Fibroblast of skin of abdomen (primary cell): ENCODE measurements around the gene FAM81A.
"Not testable (repeated sequence)": the region's sequence is repeated elsewhere in the genome, so short reads cannot be mapped to it uniquely, and the experiment has no call there.

Source experiments
- DNase-seq: peaks from one replicate; pipeline ENCODE4 v3.0.0-alpha.2; 2013

The FAM81A gene

DNA sequence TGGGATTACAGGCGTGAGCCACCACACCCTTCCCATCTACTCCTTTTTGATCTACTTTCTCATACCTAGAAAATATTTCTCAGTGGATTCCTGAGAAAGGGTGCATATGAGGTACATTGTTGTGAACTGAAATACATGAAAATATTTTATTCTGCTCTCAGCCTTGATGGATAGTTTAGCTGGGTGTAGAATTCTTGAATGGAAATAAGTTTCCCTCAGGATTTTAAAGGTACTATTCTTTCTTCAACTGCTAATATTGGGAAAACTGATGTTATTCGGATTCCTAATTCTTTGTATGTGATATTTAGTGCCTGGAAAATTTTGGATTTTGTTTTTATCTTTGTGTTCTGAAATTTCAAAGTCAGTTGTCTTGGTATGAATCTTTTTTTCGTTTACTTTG lies 9.1 kb upstream of the FAM81A start:
- DNase-seq: not testable (repeated sequence)

DNA sequence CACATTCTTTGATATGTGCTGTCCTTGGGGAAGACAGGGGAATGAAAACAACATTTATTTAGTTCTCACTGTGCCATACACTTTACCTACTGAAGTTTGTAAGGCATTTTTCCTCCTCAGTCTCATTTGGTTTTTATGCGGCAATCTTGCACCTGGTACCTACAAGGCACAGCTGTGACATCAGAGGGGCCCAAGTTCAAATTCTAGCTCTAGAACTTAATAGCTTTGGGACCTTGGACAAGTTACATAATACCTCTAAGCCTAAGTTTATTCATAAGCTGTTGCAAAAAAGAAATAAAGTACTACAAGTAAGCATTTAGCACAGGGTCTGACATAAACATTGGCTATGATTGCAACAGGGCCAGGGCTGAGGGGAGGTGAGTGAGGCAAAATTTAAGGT lies 5.6 kb upstream of the FAM81A start:
- DNase-seq: no peak

DNA sequence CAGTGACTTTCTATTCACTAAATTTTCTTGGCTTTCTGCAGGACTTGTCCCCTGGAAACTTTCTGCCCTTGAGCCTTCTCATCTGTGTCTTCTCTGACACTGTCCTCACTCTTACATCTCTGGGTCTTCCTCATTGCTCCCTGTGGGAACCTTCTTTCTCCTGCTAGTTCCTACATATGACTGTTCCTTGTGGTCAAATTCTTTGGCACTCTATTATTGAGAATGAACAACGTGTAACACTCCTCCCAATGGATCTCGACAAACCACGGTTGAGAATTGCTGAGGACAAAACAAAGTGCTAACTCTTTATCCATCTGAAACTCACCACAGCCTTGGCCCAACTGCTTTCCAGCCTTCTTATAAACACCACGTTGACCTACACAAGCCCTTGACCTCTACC lies 3.5 kb upstream of the FAM81A start:
- DNase-seq: no peak

DNA sequence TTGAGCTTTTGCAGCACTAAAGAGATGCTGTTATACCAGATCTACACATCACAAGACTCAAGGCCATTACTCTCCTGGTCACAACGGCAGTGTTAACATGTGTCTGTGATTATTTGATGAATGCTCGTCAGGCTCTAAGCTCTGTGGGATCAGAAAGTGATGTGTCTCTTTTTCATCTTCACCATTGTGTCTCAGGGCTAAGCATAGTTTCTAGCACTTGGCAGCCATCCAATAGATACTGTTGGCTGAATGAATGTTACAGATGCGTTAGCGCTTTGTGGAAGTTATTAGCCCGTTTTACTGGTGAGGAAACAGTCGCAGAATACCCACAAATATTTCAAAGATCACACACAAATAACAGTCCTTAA lies 1.2 kb upstream of the FAM81A start:
- DNase-seq: peak; percentile 15

DNA sequence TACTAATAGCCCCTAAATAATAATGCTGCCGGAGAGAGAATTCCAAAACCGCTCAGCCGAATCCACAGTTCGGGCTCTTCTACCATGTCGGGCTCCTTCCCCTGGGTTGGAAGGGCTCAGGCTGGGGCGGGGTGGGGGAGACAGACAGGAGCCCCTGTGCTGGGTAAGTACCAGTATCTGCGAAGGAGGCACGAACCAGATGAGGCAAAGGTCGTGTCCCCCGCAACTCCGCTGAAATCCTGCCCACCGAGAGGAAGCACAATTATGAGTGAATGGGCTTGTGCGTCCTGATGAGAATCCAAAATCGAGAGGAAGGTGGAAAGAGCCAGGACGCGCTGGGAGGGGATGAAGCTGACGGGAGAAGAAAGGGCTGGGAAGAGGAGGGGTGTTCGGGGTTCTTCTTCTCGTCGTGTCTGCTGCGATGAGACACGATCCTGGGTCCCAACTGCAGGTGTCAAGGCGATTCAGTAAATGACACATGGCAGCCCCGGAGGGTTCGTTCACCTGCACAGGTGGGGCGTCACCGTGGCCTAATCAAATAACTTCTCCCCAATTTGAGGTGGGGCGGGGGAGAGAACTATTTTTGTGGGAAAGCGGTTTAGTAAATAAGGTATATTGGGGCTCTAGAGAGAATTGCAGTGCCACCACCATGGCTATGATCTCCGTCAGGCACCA lies 707 bp upstream of the FAM81A start:
- no peak for DNase-seq

DNA sequence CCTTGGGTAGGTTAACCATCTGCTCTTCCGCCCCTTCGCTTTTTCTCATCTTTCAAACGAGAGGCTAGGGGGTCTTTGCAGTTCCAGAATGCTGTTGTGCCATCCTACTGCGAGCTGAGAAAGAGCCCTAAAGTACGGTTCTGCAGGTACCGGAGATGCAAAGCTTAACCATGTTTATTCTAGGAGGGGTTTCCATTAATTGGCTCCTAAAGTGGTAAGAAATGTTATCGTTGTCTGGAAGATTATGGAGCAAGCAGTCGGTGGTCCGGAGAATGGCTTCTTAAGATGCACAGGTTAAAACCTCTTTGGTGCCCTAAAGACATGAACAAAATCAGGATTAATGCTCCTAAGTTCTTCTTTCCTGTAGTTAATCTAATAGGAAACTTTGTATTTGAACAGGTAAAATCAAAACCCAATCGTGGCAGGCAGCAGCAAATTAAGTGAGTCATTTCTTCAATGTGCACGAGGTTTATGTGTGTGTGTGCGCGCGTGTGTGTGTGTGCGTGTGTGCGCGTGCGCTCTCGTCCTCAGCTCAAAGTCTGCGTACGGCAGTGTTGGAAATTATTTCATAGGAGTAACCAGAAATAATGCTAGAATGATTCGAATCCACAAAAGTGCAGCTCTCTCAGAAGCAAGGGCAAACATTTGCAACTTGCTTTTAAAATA lies 772 bp downstream of the FAM81A start:
- no peak for DNase-seq

DNA sequence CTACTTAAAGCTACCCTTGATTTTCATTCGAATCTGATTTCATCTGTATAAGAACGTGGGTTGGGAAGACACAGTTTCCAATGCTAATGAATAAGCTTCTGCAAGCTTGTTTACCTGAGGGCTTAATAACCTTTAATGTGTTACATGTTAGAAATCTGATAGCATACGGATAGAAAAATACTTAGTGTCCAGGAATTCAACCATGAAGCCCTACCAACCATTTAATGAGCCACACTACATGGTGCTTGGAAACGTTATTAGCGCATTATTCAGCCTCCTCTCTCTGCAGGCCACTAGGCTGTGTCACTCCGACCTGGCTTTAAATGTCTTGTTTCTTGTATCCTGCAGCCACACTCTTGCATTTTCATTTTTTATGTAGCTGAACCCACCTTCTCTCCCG lies 1.6 kb downstream of the FAM81A start:
- DNase-seq: no peak

DNA sequence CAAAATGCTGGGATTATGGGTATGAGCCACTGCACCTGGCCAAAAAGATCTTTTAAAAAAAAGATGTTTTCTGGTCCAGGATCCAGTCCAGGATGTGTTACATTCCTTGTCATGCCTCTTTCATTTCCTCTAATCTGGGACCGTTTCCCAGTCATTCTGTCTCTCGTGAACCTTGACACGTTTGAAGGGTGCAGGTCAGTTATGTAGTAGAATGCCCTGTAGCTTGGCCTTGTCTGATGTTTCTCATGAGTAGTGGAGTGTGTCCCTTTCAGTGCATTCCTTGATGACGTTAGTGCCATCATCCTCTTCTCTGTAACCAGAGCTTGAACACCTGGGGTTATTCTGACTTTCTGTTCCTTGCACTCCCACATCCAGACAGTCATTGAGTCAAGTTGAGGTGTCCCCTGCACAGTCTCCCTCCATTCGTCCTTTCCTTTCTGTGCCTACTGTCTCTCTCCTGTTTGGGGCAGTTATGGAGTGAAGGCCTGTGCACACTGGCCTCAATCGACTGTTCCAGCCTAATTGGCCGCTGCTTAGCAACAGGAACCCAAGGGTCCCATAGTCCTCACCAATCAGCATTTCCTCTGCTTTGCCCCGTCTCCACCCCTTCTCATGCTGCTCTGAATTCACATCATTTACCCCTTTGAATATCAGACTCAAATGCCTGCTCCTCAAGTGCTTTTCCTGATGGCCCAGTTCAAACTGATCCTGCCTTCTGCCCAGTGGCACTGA lies 5.5 kb downstream of the FAM81A start:
- no peak for DNase-seq

DNA sequence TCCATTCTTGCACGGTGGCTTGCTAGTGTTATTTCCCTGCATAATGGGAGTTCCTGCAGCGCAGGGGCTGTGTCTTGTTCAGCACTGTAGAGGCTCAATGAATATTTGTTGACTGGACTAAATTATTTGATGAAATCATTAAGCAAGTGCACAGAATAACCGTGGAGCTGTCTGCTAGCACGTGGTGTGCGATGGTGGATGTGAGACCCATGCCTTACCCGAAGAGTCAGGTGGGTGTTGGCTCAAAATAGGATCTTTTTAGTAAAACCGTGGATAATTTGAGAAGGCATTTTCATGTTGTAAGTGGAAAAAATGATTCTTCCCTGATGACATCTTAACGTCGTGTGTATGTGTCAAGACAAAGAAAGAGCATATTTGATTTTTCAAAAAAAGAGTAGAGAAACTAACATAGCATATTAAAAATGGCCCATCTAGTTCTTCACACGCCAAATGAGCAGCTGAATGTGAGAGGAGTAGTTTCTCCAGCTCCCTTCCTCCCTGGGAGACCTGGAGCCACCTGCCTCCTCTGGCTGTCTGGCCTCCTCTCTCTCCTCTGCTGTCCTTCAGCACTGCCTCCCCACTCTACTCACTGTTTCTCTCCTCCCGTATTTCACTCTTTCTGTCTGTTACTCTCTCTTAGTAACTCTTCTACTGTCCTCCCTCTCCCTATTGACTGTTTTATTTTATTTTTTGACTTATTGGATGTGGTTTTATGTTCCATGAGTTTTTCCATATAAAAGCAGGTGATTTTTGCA lies 6.3 kb downstream of the FAM81A start:
- DNase-seq: no peak

DNA sequence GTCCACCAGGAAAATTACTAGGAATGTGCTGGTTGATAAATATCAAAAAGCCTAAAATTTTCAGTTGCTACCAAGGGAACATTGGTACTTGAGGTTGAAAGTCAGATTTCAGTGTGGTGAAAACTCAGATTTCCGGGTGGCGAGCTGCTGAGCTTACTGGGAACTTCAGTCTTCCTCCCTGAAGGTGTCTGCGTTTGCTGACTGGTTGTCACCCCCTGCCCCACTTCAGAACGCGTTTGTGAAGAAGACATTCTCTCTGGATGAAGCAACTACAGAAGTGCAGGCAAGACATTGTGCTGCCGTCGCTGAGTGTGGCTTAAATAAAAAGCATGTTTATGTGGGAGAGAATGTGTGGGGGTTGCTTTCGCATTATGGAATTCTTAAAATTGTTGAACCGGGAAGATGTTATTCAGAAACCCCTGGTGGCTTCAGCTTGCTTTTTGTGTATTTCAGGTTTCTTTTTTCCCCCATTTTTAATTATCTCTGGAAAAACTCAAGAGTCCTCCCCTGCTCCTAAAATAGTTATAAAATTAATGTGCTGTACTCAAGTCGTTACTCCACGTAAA lies 7.1 kb downstream of the FAM81A start:
- DNase-seq: peak; percentile 26

DNA sequence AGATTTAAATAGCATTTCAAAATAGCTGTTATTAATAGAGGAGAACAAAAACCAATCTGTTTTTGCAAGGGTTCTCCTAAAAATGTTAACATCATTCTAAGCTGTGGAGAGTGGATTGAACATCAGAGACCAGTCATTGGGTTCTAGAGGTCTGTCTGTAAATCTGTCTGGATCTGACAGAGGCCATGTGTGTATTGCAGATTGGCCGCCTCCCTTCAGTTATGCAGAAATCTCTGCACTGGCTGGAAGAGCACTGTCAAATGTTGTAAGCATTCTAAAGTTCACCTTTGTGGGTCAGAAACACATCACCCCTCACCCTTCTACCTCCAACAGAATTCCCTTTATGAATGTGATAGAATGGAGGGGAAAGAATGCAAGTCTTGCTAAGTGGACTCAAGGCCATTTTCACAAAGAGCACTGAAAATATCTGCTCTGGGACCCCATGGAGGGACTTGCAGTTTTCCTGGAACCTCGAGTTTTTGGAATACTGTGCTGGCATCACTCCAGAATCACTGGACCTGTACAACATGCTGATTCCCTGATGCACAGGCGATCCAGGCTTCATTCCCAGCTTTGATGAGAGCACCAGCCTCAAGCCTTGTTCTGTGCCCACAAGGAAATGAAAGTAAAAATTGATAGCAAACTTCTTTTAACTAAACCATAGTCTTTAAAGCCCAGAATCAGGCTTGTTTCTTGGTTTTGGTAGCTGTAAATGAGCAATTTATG lies 8.4 kb downstream of the FAM81A start:
- DNase-seq: no peak

DNA sequence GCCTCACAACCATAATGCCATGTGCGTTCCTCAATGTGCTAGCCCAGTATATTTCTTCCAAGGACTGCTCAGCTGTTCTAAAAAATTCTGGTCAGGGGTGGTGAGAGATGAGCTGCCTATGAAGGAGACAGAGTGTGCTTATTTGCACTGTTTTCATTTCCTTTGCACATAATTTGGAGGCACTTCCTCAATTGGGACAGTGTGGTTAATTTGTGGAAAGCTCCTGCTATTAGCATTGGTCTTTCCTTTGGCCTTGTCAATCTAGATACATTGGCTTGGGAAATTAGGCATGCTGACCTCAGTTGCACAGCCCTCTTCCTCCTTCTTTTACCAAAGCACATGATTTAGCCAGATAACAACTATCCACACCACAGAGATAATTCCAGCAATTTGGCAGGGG lies 9.4 kb downstream of the FAM81A start:
- no peak for DNase-seq

DNA sequence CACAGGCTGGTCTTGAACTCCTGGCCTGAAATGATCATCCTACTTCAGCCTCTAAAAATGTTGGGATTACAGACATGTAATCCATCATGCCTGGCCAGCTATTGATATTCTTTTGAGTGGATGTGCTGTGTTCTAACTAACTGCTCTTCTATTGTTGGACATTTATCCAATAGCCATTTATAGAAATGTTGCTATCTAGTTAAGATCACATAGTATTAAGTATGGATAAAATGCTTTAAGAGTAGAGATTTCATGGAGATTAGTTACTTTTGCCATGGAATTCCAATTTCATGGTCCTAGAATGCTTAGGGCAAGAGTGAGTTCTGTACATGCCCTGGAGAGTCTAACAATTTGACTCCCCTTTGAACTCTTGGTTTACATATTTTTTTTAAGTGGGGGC lies 10.9 kb downstream of the FAM81A start:
- no peak for DNase-seq

DNA sequence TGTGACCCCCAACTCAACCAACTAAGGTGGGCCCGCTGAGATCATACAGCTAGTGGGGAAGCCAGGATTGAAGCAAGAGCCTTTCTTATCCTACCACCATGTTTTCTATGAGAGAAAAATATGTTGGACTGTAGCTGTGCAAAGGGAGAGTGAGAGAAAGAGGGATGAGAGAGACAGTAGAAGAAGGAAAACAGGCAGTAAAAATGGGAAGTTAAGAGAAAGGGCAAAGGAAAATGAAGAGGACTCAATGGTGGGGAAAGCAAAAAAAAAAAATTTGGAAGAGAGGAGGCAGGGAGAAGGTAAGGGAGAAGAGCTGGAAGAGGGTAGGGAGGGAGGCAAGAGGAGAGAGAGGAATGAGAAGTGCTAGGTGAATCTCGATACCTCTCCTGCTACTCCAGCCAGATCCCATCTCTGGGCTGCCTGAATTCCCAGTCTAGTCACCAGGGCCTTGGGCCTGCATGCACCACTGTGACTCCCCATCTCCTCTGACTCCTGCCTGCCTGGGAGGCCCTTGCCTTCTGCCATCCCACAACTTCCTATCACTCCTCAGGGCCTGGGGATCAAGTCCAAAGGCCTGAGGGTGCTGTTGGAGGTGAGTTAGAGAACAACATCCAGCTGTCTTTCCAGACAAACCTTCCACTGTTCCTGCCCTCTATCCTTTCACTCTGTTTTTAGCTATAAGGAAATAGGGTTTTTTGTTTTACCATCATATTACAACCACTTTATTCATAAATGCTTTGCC lies 15.7 kb downstream of the FAM81A start:
- DNase-seq: no peak

DNA sequence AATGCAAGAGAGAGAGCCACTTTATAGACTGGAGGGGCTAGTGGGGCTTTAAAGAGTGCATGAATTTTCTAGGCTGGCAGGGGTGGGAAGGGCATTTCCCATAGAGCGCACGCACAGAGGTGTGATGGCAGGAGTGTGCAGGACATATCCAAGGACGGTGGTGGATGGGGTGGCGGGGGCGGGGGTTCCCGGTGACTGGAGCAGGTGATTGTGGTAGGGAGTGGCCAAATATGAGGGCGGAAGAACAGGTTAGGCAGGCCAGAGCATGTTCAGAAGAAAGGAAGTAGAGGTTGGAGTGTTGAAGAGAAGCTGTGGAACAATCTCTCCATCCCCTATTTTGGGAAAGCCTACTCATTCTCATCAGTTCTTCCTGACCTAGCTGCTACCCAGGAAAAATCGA lies 18.1 kb downstream of the FAM81A start:
- DNase-seq: no peak

DNA sequence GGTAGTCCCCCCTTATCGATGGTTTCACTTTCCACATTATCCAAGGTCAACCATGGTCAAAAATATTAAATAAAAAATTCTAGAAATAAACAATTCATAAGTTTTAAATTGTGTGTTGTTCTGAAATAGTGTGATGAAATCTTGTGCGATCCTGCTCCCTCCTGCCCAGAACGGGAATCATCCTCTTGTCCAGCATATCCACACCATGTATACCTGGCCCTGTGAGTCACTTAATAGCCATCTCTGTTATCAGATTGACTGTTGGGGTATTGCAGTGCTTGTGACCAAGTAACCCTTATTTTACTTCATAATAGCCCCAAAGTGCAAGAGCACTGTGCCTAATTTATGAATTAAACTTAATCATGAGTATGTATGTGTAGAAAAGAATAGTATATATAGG lies 19.1 kb downstream of the FAM81A start:
- no peak for DNase-seq

DNA sequence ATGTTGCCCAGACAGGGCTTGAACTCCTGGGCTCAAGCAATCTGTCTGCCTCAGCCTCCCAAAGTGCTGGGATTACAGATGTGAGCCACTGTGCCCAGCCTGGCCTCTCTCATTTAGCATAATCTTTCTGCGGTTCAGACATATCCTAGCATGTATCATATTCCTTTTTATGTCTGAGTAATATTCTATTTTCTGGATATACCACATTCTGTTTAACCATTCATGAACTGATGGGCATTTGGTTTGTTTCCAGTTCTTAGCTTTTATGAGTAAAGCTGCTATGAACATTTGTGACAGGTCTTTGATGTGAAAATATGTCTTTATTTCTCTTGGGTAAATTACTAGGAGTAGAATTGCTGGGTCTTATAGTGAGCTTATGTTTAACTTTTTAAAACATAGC lies 23.5 kb downstream of the FAM81A start:
- no peak for DNase-seq

DNA sequence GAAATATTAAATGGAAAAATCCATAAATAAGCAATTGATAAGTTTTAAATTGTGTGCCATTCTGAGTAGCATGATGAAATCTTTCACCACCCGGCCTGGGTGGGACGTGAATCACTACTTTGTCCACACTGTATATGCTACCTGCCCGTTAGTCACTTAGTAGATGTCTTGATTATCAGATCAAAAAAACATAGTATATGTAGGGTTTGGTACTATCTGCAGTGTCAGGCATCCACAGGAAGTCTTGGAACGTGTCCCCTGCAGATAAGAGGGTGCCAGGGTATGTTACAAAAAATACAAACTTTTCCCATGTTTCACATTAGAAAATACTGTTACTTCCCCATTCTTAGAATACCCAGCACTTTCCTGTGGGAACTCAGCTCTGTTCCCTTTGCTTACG lies 35.2 kb downstream of the FAM81A start:
- no peak for DNase-seq

DNA sequence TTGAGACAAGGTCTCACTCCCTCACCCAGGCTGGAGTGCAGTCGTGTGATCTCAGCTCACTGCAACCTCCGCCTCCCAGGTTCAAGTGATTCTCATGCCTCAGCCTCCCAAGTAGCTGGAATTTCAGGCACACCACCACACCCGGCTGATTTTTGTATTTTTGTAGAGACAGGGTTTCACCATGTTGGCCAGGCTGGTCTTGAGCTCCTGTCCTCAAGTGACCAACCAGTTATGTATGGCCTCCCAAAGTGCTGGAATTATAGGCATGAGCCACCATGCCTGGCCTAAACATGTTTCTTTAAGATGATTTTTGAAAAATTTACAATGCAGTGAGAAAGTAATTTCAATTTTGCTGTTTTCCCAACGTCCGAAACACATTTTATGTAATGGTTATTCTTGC lies 37.2 kb downstream of the FAM81A start:
- not testable (repeated sequence) for DNase-seq

DNA sequence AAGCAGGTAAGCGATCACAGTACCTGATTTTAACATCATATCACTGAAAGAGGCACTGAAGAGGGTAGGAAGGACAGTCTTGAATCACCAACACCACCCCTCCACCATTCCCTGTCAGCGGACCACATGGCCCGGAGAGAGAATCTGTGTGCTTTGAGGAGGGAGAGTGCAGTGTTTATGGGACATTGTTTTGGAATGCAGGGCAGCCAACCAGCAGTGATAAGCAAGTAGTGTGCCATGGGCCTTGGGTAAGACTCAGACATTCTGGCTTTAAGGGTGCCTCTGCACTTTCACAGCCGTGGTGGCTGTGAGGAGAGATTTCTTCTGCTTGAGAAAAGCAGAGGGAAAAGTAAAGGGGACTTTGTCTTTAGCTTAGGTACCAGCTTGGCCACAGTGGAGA lies 46.4 kb downstream of the FAM81A start:
- no peak for DNase-seq

DNA sequence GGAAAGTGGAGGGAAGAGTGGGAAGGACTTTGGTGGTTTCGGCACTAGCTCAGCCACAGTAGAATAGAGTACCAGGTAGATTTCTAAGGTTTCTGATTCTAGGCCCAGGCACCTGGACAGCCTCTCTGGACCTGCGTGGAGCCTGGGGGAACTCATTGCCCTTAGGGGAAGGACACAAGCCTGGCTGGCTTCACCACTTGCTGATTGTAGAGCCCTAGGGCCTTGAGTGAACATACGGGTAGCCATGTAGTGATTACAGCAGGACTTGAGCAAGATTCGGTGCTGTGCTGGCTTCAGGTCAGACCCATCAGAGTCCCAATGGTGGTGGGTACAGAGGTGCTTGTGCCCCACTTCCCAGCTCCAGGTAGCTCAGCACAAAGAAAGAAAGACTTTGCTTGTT lies 47.0 kb downstream of the FAM81A start:
- no peak for DNase-seq

DNA sequence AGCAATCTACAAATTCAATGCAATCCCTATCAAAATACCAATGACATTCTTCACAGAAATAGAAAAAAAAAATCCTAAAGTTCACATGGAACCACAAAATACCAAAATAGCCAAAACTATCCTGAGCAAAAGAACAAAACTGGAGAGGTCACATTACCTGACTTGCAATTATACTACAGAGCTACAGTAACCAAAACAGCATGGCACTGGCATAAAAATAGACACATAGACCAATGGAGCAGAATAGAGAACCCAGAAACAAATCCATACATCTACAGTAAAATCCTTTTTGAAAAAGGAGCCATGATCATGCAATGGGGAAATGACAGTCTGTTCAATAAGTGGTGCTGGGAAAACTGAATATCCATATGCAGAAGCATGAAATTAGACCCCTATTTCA lies 51.5 kb downstream of the FAM81A start:
- not testable (repeated sequence) for DNase-seq
